PFSK-1 (cell line): ENCODE measurements around the gene TBCE.

Experiments
- POLR2AphosphoS5 ChIP-seq: IDR thresholded peaks from 2 replicates; pipeline ENCODE4 v1.6.1; 2012; ENCODE audit warnings: low read depth, mild to moderate bottlenecking, control low read depth, low read length, moderate library complexity
- TAF1 ChIP-seq: IDR thresholded peaks from 2 replicates; pipeline ENCODE4 v1.6.1; 2012; ENCODE audit warnings: low read length, control low read depth, borderline replicate concordance; ENCODE audit not compliant: insufficient read depth

DNA sequence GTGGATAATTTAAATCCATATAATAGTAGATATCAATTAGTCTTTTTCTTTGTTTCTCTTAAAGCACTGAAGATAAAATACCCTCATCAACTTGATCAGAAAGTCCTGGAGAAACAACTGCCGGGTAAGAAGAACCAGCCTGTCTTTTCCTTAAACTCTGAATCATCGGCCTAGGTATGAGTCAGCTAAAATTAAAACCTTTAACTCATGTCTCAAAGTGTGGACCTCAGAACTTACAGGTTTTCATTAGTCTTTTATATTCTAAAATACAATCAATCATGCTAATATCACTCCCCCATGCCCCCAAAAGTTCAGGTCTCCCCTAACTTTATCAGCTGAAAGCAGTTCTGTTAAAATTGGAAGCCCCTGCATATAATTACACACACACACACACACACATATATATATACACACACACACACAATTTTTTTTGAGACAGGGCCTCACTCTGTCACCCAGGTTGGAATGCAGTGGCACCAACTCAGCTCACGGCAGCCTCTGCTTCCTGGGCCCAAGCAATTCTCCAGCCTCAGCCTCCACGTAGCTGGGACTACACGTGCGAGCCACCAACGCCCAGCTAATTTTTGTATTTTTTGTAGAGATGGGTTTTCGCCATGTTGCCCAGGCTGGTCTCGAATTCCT, 75.7 kb downstream of the TBCE start:
- TF ChIP-seq TAF1 (no peak), POLR2AphosphoS5 (no peak)
